HUDEP-2 (cell line): ENCODE measurements around the gene COL11A2.

ENCODE experiments used
- DNase-seq, 76 experiments: peaks; one replicate each; lab custom pipeline; 2025; ENCODE audit not compliant: unreplicated experiment in 76 of 76; lab: John Stamatoyannopoulos, UW

COL11A2 gene

DNA sequence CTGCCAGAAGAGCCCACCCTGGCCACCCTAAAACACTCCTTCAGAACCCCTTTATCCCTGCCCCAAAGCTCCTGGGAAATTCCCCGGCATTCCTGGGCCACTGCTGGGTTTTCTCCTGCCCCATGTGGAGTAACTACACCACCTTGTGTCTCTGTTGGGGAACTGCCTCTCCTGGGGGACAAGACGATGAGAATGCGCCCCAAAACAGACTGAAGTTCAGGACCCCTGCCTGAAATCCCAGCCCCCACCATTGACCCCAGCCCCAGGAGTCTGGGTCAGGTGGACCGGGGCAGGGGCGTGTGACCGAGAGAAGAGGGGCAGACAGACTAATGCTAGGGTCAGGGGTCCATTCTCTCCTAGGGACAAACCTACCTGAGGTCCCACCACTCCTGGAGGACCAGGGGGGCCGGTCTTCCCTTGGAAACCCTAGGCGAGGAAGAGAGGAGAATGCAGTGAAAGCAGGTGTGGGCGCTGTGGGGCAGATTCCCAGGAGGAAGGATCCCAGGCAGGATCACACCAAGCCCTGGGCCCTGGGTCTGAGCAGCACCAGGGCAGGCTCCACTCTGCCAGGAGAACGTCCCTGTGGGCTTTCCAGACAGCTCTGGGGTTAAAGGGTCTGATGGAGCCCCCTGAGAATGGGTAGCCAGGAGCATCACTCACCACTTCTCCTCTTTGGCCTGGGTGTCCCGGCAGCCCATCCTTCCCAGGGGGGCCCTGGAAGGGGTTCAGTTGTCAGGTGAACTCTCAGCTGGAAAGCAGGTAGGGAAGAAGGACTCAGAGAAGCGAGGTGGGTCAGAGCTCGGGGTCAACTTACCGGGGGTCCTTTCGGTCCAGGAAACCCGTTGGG lies 19.4 kb downstream of the COL11A2 start:
- DNase-seq: peak in 21 of 76 experiments; percentile 20 to 52 (median 31)

DNA sequence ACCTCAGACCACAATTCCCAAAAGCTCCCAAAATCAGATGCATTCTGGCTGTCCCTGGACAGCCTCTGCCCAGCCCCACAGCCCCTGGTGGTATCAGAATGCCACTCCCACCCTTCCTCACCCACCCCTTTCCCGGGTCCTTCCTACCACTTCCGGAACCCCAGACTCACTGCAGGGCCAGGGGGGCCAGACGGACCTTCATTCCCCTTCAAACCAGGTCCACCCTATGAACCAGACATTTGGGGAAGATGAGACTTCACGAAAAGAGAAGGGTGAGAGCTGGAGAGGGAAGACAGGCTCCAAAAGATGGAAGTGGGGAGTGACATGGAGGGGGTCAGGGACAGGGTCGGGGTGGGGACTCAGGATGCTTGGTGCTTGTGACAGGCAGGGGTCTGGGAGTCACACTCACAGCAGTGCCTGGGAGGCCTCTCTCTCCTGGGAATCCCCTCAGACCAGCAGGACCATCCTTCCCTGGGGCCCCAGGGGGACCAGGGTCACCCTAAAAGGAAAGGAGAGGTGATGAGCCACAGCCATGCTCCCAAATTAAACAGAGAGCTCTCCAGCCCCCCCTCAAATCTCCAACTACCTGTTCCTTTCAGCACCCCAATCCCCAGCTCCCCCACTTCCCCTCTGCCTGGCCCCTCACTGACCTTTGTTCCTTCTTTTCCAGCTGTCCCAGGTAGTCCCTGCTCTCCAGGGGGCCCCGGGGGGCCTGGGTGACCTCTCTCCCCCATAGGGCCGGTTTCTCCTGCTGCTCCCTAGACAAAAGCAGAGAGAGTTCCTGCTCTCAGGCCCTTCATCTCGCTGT lies 20.2 kb downstream of the COL11A2 start:
- DNase-seq: no peak

DNA sequence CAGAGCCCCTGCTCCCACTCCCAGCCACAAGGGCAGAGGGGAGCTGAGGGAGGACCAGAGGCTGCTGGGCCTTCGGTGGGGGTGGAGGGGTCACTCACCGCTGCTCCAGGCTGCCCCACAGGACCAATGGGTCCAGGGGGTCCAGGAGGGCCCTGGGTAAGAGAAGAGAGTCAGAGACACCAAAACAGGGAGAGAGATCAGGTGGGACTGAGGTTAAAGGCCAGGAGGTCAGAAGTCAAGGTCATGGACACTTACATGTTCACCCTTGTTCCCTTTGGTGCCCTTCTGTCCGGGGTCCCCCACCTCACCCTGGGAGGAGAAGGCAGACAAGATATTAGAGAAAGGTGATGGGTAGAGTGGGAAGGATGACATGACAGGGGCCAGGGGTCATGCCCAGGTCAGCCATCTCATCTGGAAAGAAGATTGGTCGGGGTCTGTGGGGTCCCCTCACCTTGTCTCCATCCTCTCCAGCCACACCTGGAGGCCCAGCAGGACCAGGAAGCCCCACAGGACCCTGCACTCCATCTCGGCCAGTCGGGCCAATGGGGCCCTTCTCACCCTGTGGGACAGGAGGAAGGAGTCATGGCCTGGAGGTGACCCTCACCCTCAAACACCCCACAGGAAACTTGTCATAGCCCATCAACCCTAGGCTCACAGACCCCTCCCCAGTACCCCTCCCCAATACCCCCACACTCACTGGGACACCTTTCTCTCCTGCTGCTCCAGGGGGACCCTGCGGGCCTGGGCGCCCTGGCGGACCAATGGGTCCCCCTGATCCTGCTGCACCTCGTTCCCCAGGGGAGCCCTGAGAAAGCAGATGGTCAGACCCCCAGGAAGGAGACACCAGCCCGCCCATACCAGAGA lies 21.0 kb downstream of the COL11A2 start:
- no peak for DNase-seq

DNA sequence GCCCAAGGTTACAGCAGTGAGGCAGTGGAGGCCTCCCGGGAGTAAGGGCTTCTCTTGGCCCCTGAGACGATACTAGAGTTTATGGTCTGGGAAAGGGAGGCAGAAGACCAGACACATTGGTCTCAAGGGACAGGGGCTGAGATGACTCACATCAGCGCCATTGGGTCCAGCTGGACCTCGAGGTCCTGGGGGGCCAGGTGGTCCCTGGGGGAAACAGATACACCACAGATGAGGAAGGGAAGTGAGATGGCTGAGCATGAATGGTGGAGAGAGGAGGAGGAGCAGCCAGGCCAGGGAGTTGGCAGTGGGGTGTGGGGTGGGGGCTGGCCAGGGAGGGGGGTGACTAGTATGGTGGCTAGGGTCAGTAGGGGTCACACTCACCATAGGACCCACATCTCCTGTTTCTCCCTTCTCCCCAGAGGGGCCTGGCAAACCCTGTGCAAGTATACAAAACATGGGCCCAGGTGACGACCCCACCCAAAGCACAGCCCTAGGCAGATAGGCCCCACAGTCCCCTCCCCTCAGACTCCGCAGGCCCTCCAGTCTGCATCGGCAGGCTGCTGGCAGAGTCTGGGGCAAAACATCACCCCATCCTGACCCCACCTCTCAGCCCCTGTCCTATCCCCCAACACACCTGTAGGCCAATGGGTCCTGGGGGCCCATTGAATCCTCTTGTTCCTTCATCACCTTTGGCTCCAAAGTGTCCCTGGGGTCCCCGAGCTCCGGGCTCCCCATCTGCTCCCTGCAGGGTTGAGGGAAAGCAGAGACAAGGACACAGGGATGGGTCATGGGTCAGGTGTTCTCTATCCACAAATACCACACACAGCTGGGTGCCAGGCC lies 21.9 kb downstream of the COL11A2 start:
- no peak for DNase-seq

DNA sequence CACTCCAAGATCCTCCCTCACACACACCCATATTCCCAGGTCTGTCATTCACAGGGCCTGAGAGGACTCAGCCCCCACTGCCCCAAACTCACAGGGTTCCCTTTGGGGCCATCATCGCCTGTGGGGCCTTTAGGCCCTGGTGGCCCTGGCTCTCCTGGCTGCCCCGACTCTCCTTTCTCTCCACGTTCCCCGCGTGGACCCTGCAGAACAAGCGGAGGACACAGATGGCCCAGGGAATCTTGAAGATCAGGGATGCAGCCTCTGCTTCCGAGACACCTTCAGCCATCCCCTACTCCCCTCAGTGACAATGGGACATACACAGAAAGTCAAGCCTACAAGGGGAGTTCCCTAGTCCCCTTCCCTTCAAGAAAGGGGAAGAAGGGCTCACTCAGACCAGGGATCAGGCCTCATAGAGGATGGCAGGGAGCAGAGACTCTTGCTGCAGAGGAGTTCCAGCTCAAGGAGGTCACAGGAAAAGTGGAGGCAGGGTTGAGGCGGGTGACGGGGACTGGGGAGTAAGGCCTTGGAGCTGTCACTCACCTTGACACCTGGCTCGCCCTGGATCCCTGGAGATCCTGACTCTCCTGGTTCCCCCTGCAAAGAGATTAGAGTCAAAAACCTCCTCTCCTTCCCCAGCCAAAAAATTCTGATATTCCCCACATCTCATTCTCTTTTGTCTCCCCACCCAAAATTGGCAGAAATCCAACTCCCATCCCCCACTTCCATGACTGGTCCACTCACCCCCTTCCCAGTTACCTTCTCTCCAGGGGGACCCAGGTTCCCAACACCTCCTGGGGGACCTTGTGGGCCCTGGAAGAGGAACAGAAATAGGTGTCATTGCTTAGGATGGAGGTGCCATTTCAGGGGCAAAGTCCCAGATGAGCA lies 22.7 kb downstream of the COL11A2 start:
- no peak for DNase-seq

DNA sequence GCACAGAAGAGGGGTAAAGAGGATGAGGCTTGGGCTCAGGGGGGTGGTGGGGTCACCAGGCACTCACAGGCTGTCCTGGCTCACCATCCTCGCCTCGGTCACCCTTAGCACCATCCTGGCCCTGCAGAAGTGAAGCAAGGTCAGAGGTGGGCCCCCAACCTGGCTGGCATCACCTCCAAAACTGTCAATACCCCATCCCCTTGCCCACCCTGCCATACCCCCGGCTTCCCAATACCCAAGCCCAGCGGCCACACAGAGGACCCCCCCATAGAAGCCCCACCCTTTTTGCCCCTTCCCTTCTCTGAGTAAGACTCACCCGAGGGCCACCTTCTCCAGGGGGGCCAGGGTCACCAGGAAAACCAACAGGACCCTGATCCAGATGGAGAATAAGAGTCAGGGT lies 23.6 kb downstream of the COL11A2 start:
- DNase-seq: no peak

DNA sequence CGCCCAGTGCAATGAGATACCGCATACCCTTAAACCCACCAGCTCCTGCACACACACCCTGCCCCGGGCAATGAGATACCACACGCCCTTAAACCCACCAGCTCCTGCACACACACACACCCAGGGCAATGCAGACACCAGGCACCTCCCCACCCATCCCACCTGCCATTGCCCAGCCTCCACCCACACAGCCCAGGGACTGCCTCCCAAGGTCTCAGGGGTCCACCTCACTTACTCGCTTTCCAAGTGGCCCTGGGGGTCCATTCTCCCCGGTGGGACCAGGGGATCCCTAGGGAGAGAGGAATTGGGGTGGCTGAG lies 24.0 kb downstream of the COL11A2 start:
- DNase-seq: no peak

DNA sequence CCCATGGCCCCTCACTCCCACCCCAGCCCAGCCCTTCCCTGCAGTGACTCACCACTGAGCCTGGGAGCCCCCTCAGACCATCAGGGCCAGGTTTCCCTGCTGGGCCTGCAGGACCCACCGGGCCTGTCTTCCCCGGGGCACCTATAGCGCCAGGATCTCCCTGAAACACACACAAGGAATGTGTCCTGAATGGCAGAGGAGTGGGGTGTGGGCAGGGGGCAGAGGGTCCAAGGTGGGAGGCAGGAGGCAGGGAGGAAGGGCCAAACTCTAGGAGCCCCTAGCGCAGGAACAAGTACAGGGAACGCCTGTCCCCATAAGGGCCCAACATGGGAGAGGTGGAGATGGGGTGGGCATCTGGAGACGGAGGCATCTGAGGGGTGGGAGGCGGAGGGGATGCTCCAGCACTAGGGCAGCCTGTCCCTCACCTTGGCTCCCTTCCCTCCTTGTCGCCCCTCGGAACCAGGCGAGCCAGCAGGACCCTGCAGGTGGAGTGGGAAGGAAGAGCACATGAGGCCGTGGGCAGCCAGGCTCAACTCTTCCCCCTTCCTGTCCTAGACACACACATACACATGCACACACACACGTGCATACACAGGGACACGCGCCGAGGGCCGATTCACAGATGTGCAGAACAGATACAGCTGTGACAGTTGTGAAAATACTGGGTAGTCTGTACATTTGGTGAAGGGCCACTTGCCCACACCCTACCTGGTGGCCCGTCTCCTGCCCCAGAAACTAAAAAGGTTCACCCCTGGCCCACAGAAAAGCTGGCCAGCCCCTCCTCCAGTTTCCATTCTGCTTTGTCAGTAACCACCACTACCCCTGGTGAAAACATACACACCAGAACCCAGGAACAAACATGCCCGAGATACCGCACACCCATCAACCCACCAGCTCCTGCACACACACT lies 24.6 kb downstream of the COL11A2 start:
- DNase-seq: peak in 9 of 76 experiments; percentile 12 to 42 (median 24)

DNA sequence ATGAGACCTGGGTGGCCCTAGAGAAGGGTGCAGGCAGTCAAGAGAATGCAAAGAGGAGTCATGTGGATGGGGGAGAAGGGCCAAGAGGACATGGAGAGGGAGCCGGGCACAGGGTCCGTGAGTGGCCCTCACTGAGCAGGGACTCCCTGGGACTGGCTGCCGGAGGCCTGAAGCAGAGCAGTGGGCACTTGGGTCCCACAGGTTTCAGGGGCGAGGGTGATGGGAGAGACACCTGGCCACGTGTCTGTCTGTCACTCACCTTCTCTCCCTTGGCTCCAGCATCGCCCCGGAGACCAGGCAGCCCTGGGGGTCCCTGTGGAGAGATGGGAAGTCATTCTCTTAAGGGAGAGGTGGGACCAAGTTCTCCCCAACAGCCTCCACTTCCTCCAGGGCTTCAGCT lies 25.5 kb downstream of the COL11A2 start:
- no peak for DNase-seq

DNA sequence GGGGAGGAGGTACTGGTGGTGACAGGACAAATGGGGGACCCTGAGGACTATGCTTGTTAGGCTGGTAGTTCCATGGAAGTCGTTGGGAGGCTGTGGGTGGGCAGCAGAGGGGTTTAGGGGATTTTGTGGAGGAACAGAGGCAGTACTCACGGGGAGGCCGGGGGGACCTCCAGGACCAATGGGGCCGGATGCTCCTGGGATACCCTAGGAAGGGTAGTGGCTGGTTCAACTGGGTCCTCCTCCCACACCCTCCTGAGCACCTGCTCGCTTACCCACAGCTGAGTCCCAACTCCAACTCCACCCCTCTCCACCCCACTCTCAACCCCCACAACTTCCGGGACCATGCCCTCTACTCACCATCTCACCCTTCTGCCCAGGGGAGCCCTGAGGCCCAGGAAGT lies 25.9 kb downstream of the COL11A2 start:
- DNase-seq: no peak

DNA sequence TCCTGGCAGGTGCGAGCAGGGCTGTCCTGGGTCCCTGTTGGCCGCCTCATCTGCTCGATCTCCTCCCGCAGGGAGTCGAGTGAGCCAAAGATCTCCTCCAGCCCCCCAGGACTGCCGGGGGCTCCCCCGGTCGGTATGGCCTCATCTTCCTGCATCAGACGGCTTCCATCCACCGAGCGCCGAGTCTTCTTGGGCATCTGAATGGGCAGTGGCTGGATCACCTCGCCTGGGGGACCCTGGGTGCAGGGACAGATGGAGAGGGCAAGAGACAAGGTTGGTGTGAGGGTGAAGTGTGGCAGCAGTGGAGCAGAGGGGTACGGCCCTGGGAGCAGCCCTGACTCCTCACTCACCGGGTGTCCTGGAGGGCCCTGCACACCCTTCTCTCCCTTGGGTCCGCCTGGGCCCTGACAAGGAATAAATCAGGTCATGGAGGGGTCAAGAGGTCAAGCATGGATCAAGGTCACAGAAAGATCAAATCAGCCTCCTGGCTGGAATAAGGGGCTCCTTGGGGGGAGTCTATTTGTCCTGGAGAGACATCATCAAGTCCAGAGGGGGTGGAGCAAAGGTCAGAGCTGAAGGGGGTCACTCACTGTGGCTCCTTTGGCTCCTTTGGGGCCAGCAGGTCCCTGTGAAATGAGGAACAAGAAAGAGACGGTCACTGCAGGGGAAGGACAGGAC lies 26.5 kb downstream of the COL11A2 start:
- DNase-seq: no peak

DNA sequence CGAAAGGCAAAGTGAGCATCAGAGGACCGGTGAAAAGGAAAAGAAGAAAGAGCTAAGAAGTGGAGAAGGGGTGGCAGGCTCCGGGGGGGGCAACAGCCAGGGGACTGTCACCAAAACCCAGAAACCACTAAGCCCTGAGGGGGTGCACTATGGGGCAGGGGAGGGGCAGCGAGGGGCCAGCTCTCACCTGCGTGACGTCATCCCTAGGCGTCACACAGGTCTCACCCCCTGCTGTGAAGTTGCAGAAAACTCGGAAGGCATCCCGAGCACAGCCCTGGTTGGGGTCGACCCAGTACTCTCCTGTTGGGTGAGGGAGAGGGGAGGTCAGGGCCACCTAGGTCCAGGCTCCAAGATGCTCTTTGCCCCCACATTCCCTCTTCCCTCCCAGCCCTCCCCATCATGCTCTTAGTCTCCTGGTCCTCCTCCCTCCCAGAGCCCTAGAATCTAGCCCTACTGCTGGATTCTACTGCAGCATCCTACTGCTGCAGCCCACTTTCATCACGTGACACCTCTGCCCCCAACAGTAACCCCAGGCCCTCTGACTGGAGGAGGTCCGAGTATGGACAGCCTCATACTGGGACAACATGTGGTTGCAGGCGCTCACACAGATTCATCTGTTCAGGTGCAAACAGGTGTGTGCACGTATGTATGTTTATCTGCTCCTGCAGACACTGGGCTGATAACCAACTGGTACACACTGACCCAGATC lies 27.4 kb downstream of the COL11A2 start:
- no peak for DNase-seq

DNA sequence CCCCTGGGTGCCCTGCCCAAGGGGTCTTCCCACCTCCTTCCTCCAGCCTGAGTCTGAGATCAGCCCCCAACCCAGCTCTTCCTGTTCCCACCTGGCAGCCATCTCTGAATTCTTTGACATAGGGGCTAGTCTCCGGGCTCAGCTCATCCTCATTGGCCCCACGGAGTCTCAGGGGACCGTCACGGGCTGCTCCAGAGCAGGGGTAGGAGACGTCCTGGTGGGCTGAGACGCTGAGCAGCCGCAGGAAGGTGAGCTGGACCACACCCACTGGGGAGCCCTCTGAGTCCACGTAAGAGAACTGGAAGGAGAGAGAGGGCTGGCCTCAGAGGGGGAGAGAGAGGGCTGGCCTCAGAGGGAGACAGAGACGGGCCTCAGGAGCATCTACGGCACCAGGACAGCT lies 28.1 kb downstream of the COL11A2 start:
- no peak for DNase-seq

DNA sequence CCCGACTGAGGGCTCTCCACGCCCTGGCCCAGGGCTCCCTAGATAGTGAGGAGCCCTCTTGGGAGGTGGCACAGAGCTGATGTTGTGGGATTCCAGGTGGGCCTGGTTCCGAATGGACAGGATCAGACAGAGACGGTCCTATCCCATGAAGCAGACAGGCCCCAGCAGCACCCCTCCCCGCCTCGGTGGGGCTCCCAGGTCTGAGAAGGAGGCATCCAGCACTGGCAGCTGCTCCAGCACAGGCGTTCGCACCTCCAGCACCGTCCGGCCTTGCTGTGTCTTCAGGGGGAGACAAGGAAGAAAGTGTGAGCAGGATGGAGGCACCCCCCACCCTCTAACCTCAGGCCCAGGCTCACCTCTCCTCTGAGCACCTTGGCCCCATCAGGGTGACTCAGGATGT lies 28.7 kb downstream of the COL11A2 start:
- peak in 7 of 76 experiments; percentile 10 to 40 (median 24) for DNase-seq

DNA sequence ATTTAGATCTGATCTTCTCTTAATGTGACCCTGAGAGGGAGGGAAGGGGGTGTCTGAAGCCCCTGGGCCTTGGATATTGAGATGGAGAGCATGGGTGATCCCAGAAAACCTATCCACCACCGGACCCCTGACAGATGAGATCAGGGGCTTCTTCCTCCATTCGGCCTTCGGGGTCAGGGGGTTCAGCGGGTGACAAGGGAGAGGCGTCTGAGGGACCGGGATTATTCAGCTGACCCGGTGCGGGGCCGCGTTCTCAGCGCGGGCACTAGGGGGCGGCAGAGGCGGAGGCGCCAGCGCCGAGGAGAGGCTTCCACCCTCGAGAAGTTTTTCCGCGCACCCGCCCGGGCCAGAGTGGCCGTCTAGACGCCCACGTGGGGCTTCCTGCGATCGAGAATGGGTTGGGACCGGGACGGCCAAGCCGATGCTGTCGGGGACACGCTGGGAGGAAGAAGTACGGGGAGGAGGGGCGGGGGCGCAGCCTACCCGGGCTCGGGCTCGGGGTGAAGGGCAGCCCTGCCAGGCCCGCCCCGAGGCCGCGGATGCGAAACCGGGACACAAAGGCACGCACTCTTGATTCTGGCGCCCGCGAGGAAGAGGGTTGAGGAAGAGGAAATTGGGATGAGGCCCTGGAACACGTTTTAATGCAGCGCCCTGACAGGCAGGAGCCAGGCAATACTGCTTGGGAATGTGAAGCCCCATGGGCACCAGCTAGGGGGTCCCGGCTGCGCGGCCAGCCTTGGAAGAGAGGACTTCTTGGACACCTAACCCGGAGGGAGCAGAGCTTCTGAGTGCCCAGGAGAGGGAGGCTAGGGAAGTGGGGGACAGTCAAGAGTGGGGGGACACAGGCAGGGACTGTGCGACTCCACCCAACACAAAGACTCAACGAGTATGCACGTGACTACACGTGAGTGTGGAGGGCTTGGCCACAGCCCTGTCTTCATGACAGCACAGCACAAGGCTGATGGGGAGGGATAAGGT lies 30.6 kb downstream of the COL11A2 start:
- DNase-seq: peak in 72 of 76 experiments; percentile 28 to 93 (median 76)
